Measurements from ENCODE around the gene CPNE6. TPM values are rescaled to one million over a fixed set of nuclear protein-coding genes. Genes with fewer than 3 reads are reported as not detected.

The CPNE6 gene
- total and polyA plus RNA-seq, 4 experiments from 2014 or later, result 0.04 TPM; not detected in 3

DNA sequence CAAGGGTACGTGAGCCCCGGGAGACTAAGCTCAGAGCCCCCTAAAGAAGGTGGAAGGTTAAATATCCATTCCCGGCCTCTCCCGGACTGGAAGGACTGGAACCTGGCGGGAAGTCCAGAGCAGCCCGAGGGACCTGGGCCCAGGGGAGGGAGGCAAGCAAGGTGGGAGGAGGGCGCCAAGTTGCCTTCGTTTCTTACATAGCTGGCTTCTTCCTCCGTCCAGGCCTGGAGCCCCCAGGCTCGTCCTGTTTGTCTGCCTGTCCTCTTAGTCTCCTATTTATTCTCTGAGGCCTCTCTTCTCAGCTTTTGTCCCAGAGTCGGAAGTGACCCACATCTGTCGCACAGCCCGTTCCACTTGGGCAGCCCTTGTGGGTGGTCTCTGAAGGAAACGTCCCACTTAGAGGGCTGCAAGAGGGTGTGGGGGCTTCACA lies 23.5 kb downstream of the CPNE6 start:
- POLR2A ChIA-PET (ENCODE audit: partially characterized antibody), result interaction anchor here (0.8 to 8.8 kb wide), 15 partner anchors 13 to 792 kb away, joined by 3 to 137 read pairs (median 8); partner anchors contain the start of genes CARMIL3, DCAF11, IRF9 and KHNYN
- Histone ChIP-seq H3K27me3 (ENCODE audit: insufficient read depth, low read length) (no peaks in the 10 kb centered on the region), H3K4me1 (ENCODE audit: insufficient read depth, low read length) (peaks cover 26% of the 10 kb centered on the region), H3K27ac (ENCODE audit: low read depth, low read length) (peak overlapping the region; percentile 84), H3K9me3 (ENCODE audit: control insufficient read depth in 1 of 2, low read length in 2 of 2) (no peaks in the 10 kb centered on the region), H3K36me3 (ENCODE audit: insufficient read depth, low read length) (peaks cover 13% of the 10 kb centered on the region), H3K4me3 (ENCODE audit: low read length in 2 of 2) (peak overlapping the region; percentile 82 to 90)
- no peaks in the 10 kb centered on the region for H3K9me3 Mint-ChIP-seq
- H3K36me3 Mint-ChIP-seq, result peaks cover 6 to 24% of the 10 kb centered on the region in 2 donors
- peak overlapping the region; percentile 91 to 100 (median 98) for H3K4me3 Mint-ChIP-seq
- intact Hi-C loops (cut with micrococcal nuclease), result loop anchor here (1.0 to 10.0 kb wide), 6 partner anchors 14 to 66 kb away; partner anchors contain the start of genes DCAF11, EMC9, IRF9 and NRL
- DNase-seq, result peak in 2 of 5 donors; percentile 10 to 16
- CTCF ChIA-PET (ENCODE audit: partially characterized antibody), result interaction anchor here (1.0 to 12.2 kb wide), 8 partner anchors 11 to 464 kb away, joined by 4 to 475 read pairs (median 20); partner anchors contain the start of genes CARMIL3, DCAF11, IRF9 and NRL
- H3K27me3 Mint-ChIP-seq, result no peaks in the 10 kb centered on the region
- peaks cover 21 to 47% (median 32%) of the 10 kb centered on the region in 4 donors for H3K4me1 Mint-ChIP-seq
- H3K27ac Mint-ChIP-seq, result peak overlapping the region; percentile 84 to 98 (median 97)

GRCh38 chr14:24095271-24096068 lies 24.1 kb downstream of the CPNE6 start:
- intact Hi-C loops (cut with micrococcal nuclease), result loop anchor here (10.0 kb wide), 1 partner anchor 49 kb away; the partner anchor contains the start of genes EMC9, PSME2 and RNF31
- peak overlapping the region; percentile 91 to 100 (median 98) for H3K4me3 Mint-ChIP-seq
- Histone ChIP-seq H3K27me3 (ENCODE audit: insufficient read depth, low read length) (no peaks in the 10 kb centered on the region), H3K27ac (ENCODE audit: low read depth, low read length) (peak overlapping the region; percentile 84), H3K9me3 (ENCODE audit: control insufficient read depth in 1 of 2, low read length in 2 of 2) (no peaks in the 10 kb centered on the region), H3K4me3 (ENCODE audit: low read length in 2 of 2) (peak overlapping the region; percentile 82 to 90), H3K4me1 (ENCODE audit: insufficient read depth, low read length) (peaks cover 23% of the 10 kb centered on the region), H3K36me3 (ENCODE audit: insufficient read depth, low read length) (peaks cover 17% of the 10 kb centered on the region)
- peak overlapping the region; percentile 81 to 98 (median 94) for H3K27ac Mint-ChIP-seq
- no peaks in the 10 kb centered on the region for H3K27me3 Mint-ChIP-seq
- H3K9me3 Mint-ChIP-seq, result no peaks in the 10 kb centered on the region
- ChIA-PET POLR2A (ENCODE audit: partially characterized antibody) (interaction anchor here (0.8 to 8.8 kb wide), 13 partner anchors 12 to 793 kb away, joined by 3 to 137 read pairs (median 16); partner anchors contain the start of genes CARMIL3, DCAF11, IRF9 and NRL), CTCF (ENCODE audit: partially characterized antibody) (interaction anchor here (0.9 to 12.2 kb wide), 8 partner anchors 10 to 464 kb away, joined by 3 to 475 read pairs (median 20); partner anchors contain the start of genes CARMIL3, DCAF11, IRF9 and NRL)
- peaks cover 21 to 45% (median 29%) of the 10 kb centered on the region in 4 donors for H3K4me1 Mint-ChIP-seq
- peaks cover 12 to 29% of the 10 kb centered on the region in 2 donors for H3K36me3 Mint-ChIP-seq
- DNase-seq, result peak in 3 of 5 donors; percentile 13 to 19 (median 16)

DNA sequence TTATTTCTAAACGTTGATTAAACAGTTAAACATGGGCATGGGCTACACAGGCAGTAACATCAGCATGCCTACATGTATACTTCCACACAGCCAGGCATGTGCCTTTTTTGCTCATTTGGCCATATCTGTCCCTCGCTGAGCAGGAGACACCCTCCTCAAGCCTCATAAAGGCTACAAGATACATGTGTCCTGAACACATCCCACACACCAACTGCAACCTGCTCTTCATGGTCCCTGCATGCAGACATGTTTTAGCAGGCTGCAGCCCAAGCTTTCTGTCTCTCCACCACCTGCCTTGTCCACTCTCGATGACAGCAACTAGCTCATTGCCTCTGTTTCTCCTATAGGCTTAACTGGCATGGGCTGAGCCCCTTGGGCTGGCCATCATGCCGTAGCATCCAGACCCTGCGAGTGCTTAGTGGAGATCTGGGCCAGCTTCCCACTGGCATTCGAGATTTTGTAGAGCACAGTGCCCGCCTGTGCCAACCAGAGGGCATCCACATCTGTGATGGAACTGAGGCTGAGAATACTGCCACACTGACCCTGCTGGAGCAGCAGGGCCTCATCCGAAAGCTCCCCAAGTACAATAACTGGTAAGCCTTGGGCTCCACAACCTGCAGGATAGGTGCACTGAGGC lies 25.3 kb downstream of the CPNE6 start:
- H3K9me3 ChIP-seq (ENCODE audit: control insufficient read depth in 1 of 2, low read length in 2 of 2), result no peaks in the 10 kb centered on the region
- Mint-ChIP-seq H3K4me3 (peak overlapping the region in 7 of 8 donors; percentile 49 to 74 (median 70)), H3K4me1 (peaks cover 19 to 42% (median 26%) of the 10 kb centered on the region in 4 donors), H3K27ac (peak overlapping the region in 6 of 7 donors; percentile 29 to 84 (median 60)), H3K27me3 (no peaks in the 10 kb centered on the region), H3K36me3 (peaks cover 17 to 35% of the 10 kb centered on the region in 2 donors), H3K9me3 (no peaks in the 10 kb centered on the region)
- ChIA-PET CTCF (ENCODE audit: partially characterized antibody) (interaction anchor here (1.1 to 12.2 kb wide), 5 partner anchors 9 to 237 kb away, joined by 3 to 475 read pairs (median 168); partner anchors contain the start of genes CARMIL3 and IRF9), POLR2A (ENCODE audit: partially characterized antibody) (interaction anchor here (0.6 to 8.8 kb wide), 6 partner anchors 11 to 136 kb away, joined by 3 to 137 read pairs (median 42); partner anchors contain the start of genes CHMP4A, DCAF11, EMC9 and GMPR2)
- H3K27ac ChIP-seq (ENCODE audit: low read depth, low read length), result no peak overlapping the region
- H3K27me3 ChIP-seq (ENCODE audit: insufficient read depth, low read length), result no peaks in the 10 kb centered on the region
- DNase-seq, result no peak
- no peak overlapping the region for H3K4me3 ChIP-seq (ENCODE audit: low read length in 2 of 2)
- H3K4me1 ChIP-seq (ENCODE audit: insufficient read depth, low read length), result peaks cover 22% of the 10 kb centered on the region
- H3K36me3 ChIP-seq (ENCODE audit: insufficient read depth, low read length), result peaks cover 17% of the 10 kb centered on the region
- intact Hi-C loops (cut with micrococcal nuclease), result loop anchor here (10.0 kb wide), 1 partner anchor 48 kb away; the partner anchor contains the start of genes EMC9, PSME2 and RNF31

DNA sequence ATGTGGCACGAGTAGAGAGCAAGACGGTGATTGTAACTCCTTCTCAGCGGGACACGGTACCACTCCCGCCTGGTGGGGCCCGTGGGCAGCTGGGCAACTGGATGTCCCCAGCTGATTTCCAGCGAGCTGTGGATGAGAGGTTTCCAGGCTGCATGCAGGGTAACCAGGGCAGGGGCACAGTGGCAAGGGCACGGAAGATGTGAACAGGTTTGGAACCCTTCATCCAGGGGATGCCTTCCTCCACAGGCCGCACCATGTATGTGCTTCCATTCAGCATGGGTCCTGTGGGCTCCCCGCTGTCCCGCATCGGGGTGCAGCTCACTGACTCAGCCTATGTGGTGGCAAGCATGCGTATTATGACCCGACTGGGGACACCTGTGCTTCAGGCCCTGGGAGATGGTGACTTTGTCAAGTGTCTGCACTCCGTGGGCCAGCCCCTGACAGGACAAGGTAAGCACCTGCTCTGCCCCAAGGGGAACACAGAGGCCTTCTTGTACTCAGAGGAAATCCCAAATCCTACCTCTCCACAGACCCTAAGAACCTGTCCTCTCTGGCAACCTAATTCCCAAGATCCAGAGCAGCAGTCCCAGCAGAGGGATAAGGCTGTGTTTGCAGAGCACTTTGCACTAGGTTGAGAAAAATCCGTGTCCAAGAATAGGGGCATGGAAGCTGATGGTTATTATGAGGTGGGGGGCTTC lies 27.0 kb downstream of the CPNE6 start:
- CTCF ChIA-PET (ENCODE audit: partially characterized antibody), result interaction anchor here (9.8 to 12.2 kb wide), 3 partner anchors 7 to 40 kb away, joined by 168 to 475 read pairs (median 412); partner anchors contain the start of gene CARMIL3
- intact Hi-C loops (cut with micrococcal nuclease), result loop anchor here (10.0 kb wide), 1 partner anchor 46 kb away; the partner anchor contains the start of genes EMC9, PSME2 and RNF31
- H3K27ac ChIP-seq (ENCODE audit: low read depth, low read length), result no peak overlapping the region
- Mint-ChIP-seq H3K4me1 (peaks cover 16 to 29% (median 21%) of the 10 kb centered on the region in 4 donors), H3K27me3 (no peaks in the 10 kb centered on the region), H3K9me3 (no peaks in the 10 kb centered on the region), H3K4me3 (no peak overlapping the region), H3K36me3 (peaks cover 29 to 44% of the 10 kb centered on the region in 2 donors), H3K27ac (peak overlapping the region in 2 of 7 donors; percentile 47 to 48)
- H3K4me1 ChIP-seq (ENCODE audit: insufficient read depth, low read length), result peaks cover 19% of the 10 kb centered on the region
- H3K27me3 ChIP-seq (ENCODE audit: insufficient read depth, low read length), result no peaks in the 10 kb centered on the region
- DNase-seq, result no peak
- POLR2A ChIA-PET (ENCODE audit: partially characterized antibody), result interaction anchor here (0.8 kb wide), 1 partner anchor 38 kb away, joined by 3 read pairs; the partner anchor contains the start of gene PSME1
- H3K36me3 ChIP-seq (ENCODE audit: insufficient read depth, low read length), result peaks cover 25% of the 10 kb centered on the region
- H3K4me3 ChIP-seq (ENCODE audit: low read length in 2 of 2), result no peak overlapping the region
- H3K9me3 ChIP-seq (ENCODE audit: control insufficient read depth in 1 of 2, low read length in 2 of 2), result no peaks in the 10 kb centered on the region

DNA sequence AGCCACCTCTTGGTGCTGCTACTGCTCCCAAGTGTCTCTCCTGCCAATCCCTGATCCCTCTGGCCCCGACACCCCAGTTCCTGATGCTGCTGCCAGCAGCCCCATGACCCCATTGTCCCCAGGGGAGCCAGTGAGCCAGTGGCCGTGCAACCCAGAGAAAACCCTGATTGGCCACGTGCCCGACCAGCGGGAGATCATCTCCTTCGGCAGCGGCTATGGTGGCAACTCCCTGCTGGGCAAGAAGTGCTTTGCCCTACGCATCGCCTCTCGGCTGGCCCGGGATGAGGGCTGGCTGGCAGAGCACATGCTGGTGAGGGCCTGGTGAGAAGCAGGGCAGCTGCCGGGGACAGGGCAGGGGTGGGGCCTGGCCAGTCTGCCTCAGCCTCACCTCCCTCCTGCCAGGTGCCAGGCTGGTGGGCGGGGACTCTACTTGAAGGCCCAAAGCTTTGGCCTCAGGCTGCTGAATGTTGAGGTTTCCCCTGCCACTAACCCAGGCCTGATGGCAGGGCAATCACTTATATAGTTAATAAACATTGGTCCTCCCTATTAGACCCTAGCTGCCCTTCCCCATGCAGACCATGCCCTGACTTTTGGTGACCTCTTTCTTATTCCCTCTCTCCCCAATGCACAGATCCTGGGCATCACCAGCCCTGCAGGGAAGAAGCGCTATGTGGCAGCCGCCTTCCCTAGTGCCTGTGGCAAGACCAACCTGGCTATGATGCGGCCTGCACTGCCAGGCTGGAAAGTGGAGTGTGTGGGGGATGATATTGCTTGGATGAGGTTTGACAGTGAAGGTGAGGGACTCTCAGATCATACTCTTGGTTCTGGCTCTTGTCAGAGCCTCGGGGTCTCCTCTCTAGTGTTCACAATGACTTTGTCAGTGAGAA lies 27.8 kb downstream of the CPNE6 start:
- Mint-ChIP-seq H3K9me3 (no peaks in the 10 kb centered on the region), H3K27ac (peak overlapping the region in 3 of 7 donors; percentile 6 to 46 (median 22)), H3K4me1 (peaks cover 12 to 24% (median 17%) of the 10 kb centered on the region in 4 donors), H3K4me3 (no peak overlapping the region), H3K36me3 (peaks cover 37 to 48% of the 10 kb centered on the region in 2 donors), H3K27me3 (no peaks in the 10 kb centered on the region)
- ChIA-PET POLR2A (ENCODE audit: partially characterized antibody) (no interaction called here), CTCF (ENCODE audit: partially characterized antibody) (interaction anchor here (11.6 to 12.2 kb wide), 2 partner anchors 6 to 41 kb away, joined by 412 to 475 read pairs; partner anchors contain the start of gene CARMIL3)
- peaks cover 14% of the 10 kb centered on the region for H3K4me1 ChIP-seq (ENCODE audit: insufficient read depth, low read length)
- peaks cover 28% of the 10 kb centered on the region for H3K36me3 ChIP-seq (ENCODE audit: insufficient read depth, low read length)
- intact Hi-C loops (cut with micrococcal nuclease), result loop anchor here (10.0 kb wide), 1 partner anchor 46 kb away; the partner anchor contains the start of genes EMC9, PSME2 and RNF31
- no peak for DNase-seq
- no peaks in the 10 kb centered on the region for H3K27me3 ChIP-seq (ENCODE audit: insufficient read depth, low read length)
- H3K4me3 ChIP-seq (ENCODE audit: low read length in 2 of 2), result no peak overlapping the region
- no peaks in the 10 kb centered on the region for H3K9me3 ChIP-seq (ENCODE audit: control insufficient read depth in 1 of 2, low read length in 2 of 2)
- no peak overlapping the region for H3K27ac ChIP-seq (ENCODE audit: low read depth, low read length)
